HG02938 (cell line): ENCODE results near the gene SPATS2L.

Experiments
- ATAC-seq: cut with Tn5 transposase; IDR thresholded peaks from one replicate; pipeline ENCODE4 v1.9.1; 2021; ENCODE audit warnings: mild to moderate bottlenecking, moderate library complexity; ENCODE audit not compliant: unreplicated experiment

Gene SPATS2L

GRCh38 chr2:200438251-200438650 lies 131.8 kb downstream of the SPATS2L start:
- ATAC-seq, result no peak

- no peak for ATAC-seq
Measured at GRCh38 chr2:200438846-200439245, 132.4 kb downstream of the SPATS2L start.

GRCh38 chr2:200439981-200440380 lies 133.5 kb downstream of the SPATS2L start:
- ATAC-seq, result no peak

- ATAC-seq, result no peak
Measured at GRCh38 chr2:200442471-200442870, 136.0 kb downstream of the SPATS2L start.

- no peak for ATAC-seq
Measured at GRCh38 chr2:200443376-200443775, 136.9 kb downstream of the SPATS2L start.

- ATAC-seq, result no peak
Measured at GRCh38 chr2:200443916-200444315, 137.4 kb downstream of the SPATS2L start.

- ATAC-seq, result no peak
Measured at GRCh38 chr2:200444530-200444929, 138.0 kb downstream of the SPATS2L start.

GRCh38 chr2:200445284-200445683 lies 138.8 kb downstream of the SPATS2L start:
- no peak for ATAC-seq

- no peak for ATAC-seq
Measured at GRCh38 chr2:200446612-200447011, 140.1 kb downstream of the SPATS2L start.

GRCh38 chr2:200447139-200447855 lies 140.8 kb downstream of the SPATS2L start:
- no peak for ATAC-seq

- ATAC-seq, result no peak
Measured at GRCh38 chr2:200448455-200448854, 142.0 kb downstream of the SPATS2L start.

- no peak for ATAC-seq
Measured at GRCh38 chr2:200449149-200449548, 142.7 kb downstream of the SPATS2L start.

GRCh38 chr2:200450288-200450687 lies 143.8 kb downstream of the SPATS2L start:
- no peak for ATAC-seq

- ATAC-seq, result no peak
Measured at GRCh38 chr2:200451511-200451910, 145.0 kb downstream of the SPATS2L start.

GRCh38 chr2:200452377-200452776 lies 145.9 kb downstream of the SPATS2L start:
- ATAC-seq, result no peak

GRCh38 chr2:200453142-200453852 lies 146.8 kb downstream of the SPATS2L start:
- ATAC-seq, result no peak

GRCh38 chr2:200453853-200454534 lies 147.5 kb downstream of the SPATS2L start:
- ATAC-seq, result no peak

GRCh38 chr2:200454927-200455801 lies 148.7 kb downstream of the SPATS2L start:
- peak; percentile 97 for ATAC-seq

- ATAC-seq, result peak; percentile 36
Measured at GRCh38 chr2:200455958-200456421, 149.5 kb downstream of the SPATS2L start.

- no peak for ATAC-seq
Measured at GRCh38 chr2:200456567-200456966, 150.1 kb downstream of the SPATS2L start.

- no peak for ATAC-seq
Measured at GRCh38 chr2:200459101-200459500, 152.6 kb downstream of the SPATS2L start.
